Activated CD4-positive, alpha-beta memory T cell treated with anti-CD3 and anti-CD28 coated beads, Interleukin-2, amount 10 ng/mL, durations not matched to agents 7 days and 5 days (primary cell): Measurements from ENCODE around the gene SYNPO. TPM values are rescaled to one million over a fixed set of nuclear protein-coding genes. Genes with fewer than 3 reads are reported as not detected.

Experiments used
- CTCF ChIA-PET: fragments of 350-600 bp; sonication (Branson Sonifier 250); formaldehyde crosslinking; loops from one replicate; lab custom pipeline; 2021; ENCODE audit warnings: antibody characterized with exemption, inconsistent platforms; lab: Charles Lee
- POLR2A ChIA-PET: fragments of 350-600 bp; sonication (Branson Sonifier 250); formaldehyde crosslinking; loops from one replicate; lab custom pipeline; 2021; ENCODE audit warnings: antibody characterized with exemption; lab: Charles Lee
- DNase-seq: peaks from one replicate; pipeline ENCODE4 v3.0.0-alpha.2; 2020
- H3K27ac Mint-ChIP-seq: one replicate; pipeline ENCODE4 v1.8.0; 2021; ENCODE audit warnings: mild to moderate bottlenecking, mixed read lengths
- H3K27me3 Mint-ChIP-seq: one replicate; pipeline ENCODE4 v1.8.0; 2021; ENCODE audit warnings: mixed read lengths
- H3K36me3 Mint-ChIP-seq: one replicate; pipeline ENCODE4 v1.8.0; 2021; ENCODE audit warnings: low read depth, mixed read lengths
- H3K4me1 Mint-ChIP-seq: one replicate; pipeline ENCODE4 v1.8.0; 2021; ENCODE audit warnings: mixed read lengths
- H3K4me3 Mint-ChIP-seq: one replicate; pipeline ENCODE4 v1.8.0; 2021; ENCODE audit warnings: mild to moderate bottlenecking, mixed read lengths
- H3K9me3 Mint-ChIP-seq: one replicate; pipeline ENCODE4 v1.8.0; 2021; ENCODE audit warnings: mixed read lengths
- total RNA-seq, 2 experiments: library from RNA; stranded (reverse); gene quantifications; one replicate each; pipeline ENCODE4 v1.2.3, GENCODE V29; 2021

SYNPO gene
- total RNA-seq, 2 experiments from 2014 or later: 0.08 to 0.10 TPM

DNA sequence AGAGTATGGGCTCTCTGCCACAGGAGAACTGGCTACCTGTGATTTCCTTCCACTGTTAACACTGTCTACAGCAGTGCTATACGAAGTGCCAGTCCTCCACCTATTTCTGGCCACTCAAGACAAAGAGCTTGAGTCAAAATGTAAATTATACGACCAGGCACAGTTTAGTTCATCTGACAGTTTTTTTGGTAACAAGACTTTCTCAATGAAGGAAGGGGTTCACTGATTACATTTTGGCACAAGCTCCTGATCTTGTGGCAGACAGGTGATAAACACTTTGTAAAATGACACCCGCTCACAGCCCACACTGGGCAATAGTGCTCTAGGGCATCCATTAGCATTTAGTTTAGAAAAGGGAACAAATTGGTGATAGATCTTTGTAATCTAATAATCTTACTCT is 51.8 kb downstream of the SYNPO start:
- H3K27me3 Mint-ChIP-seq: no peaks in the 10 kb centered on the region
- POLR2A ChIA-PET: interaction anchor here (0.7 kb wide), 1 partner anchor 8 kb away, joined by 3 read pairs; the partner anchor contains the start of gene RBM22
- H3K36me3 Mint-ChIP-seq: peaks cover 71% of the 10 kb centered on the region
- CTCF ChIA-PET: interaction anchor here (0.9 kb wide), 1 partner anchor 91 kb away, joined by 4 read pairs; no protein-coding TSS in a partner anchor
- H3K9me3 Mint-ChIP-seq: no peaks in the 10 kb centered on the region
- no peaks in the 10 kb centered on the region for H3K4me1 Mint-ChIP-seq
- DNase-seq: no peak
- no peak overlapping the region for H3K4me3 Mint-ChIP-seq
- no peak overlapping the region for H3K27ac Mint-ChIP-seq

DNA sequence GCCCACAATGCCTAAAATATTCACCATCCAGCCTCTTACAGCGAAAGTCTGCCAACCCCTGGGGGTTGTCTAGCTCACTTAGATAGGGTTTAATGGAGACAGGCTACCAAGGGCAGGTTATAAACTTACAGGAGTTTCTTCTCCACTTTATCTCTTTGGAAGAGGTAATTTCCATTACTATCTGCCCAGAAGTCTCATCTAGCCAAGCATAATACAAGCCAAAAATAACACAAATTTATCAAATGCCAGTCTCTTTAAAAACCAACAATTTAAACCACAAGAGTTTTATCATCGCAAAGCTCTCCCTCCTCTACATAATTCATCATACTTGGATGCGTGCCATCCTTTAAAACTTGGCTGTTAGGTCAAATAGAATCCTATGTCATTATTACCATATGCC is 54.2 kb downstream of the SYNPO start:
- CTCF ChIA-PET: no interaction called here
- Mint-ChIP-seq H3K27ac (no peak overlapping the region), H3K4me1 (peaks cover 2% of the 10 kb centered on the region), H3K36me3 (peaks cover 77% of the 10 kb centered on the region), H3K27me3 (no peaks in the 10 kb centered on the region), H3K4me3 (no peak overlapping the region), H3K9me3 (no peaks in the 10 kb centered on the region)
- POLR2A ChIA-PET: interaction anchor here (0.9 kb wide), 1 partner anchor 89 kb away, joined by 4 read pairs; no protein-coding TSS in a partner anchor
- DNase-seq: no peak

GRCh38 chr5:150700246-150700593 is 59.8 kb downstream of the SYNPO start:
- Mint-ChIP-seq H3K36me3 (peaks cover 28% of the 10 kb centered on the region), H3K27ac (no peak overlapping the region), H3K27me3 (no peaks in the 10 kb centered on the region), H3K4me3 (no peak overlapping the region), H3K4me1 (peaks cover 9% of the 10 kb centered on the region), H3K9me3 (no peaks in the 10 kb centered on the region)
- CTCF ChIA-PET: interaction anchor here (0.6 to 4.4 kb wide), 32 partner anchors 9 to 552 kb away, joined by 3 to 108 read pairs (median 4); partner anchors contain the start of genes CD74, DCTN4, GM2A and IRGM
- DNase-seq: no peak
- POLR2A ChIA-PET: interaction anchor here (0.8 to 4.5 kb wide), 31 partner anchors 8 to 1071 kb away, joined by 3 to 34 read pairs (median 6); partner anchors contain the start of genes DCTN4, GM2A, IRGM and RPS14

DNA sequence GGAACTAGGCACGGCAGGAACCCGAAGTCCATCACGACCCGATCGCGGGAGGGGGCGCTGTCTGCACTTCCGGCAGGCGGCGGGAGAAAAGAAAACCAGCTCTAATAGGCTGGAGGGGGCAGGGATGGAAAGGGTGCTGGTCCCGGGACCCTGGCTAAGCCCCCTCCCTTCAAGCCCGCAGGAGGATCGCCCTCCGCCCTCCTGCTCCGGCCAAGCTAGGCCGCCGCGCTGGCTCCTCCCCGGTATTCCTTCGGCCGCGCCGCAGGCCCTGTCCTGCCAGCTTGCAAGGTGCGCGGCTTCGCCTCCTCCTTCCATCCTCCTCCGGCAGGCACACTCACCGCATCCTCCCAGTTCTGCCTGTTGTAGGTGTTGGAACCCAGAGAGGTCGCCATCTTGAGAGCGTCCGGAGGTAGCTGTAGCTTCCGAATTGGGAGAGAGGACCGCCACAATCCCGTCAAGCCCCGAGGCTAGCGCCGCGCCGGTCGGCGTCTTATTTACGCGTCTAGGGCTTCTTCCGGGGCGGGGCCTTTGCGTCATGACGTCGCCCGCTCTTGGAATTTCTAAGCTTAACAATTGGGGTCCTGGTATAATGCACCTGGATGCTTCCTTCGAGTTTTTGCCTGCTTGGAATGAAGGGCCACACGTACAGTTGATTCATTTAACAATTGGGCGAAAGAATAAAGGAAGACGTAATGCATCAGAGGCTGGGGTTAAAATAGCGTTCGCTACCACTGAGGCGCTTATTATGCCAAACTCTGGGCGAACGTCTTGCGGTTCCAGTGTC is 60.3 kb downstream of the SYNPO start, which contains the start of gene RBM22:
TSS of gene RBM22 (minus strand) at position 469 of the 784 bp plus-strand sequence. CDS start at position 392, 77 bp downstream.
- Mint-ChIP-seq H3K27me3 (no peaks in the 10 kb centered on the region), H3K36me3 (peaks cover 23% of the 10 kb centered on the region), H3K4me1 (peaks cover 9% of the 10 kb centered on the region), H3K4me3 (no peak within 1 kb of the TSS), H3K27ac (no peak within 1 kb of the TSS), H3K9me3 (no peaks in the 10 kb centered on the region)
- DNase-seq: peak; percentile 93
- ChIA-PET POLR2A (interaction anchor here (0.5 to 4.5 kb wide), 40 partner anchors 8 to 1070 kb away, joined by 3 to 34 read pairs (median 5); partner anchors contain the start of genes CD74, DCTN4, GM2A and IRGM), CTCF (interaction anchor here (0.6 to 4.4 kb wide), 39 partner anchors 8 to 552 kb away, joined by 3 to 108 read pairs (median 4); partner anchors contain the start of genes CD74, DCTN4, GM2A and IRGM)

- no peaks in the 10 kb centered on the region for H3K27me3 Mint-ChIP-seq
These were observed 63.3 kb downstream of the SYNPO start for GRCh38 chr5:150703762-150704161.

DNA sequence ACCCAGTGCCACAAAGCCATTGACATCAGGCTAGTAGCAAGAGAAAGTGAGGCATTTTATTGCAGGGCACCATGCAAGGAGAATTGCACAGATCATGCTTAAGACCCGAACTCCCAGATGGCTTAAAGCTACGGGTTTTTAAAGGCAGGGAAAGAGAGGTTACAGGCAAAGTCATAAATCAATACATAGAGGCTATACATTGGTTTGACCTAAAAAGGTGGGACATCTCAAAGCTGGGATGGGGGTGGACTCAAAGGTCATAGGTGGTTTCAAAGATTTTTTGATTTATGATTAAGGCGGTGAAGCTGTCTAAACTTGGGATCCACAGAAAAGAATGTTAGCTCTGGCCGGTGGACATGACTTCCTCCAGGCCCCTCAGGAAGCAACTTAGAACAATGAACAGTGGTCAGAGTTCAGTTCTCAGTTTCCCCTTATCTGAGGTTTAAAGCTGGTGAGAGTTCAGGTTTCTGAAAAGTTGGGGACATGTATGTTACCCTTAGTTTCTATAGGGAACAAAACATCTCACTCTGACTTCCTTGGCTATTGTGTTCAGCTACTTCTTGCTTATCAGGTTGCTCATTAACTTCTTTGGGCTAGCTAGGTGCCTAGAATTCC is 66.4 kb downstream of the SYNPO start:
- Mint-ChIP-seq H3K4me3 (no peak overlapping the region), H3K4me1 (peaks cover 5% of the 10 kb centered on the region), H3K36me3 (peaks cover 22% of the 10 kb centered on the region), H3K27ac (no peak overlapping the region), H3K9me3 (no peaks in the 10 kb centered on the region), H3K27me3 (no peaks in the 10 kb centered on the region)
- ChIA-PET POLR2A (no interaction called here), CTCF (no interaction called here)
- DNase-seq: no peak

More at GRCh38 chr5:150703762-150704161, 63.3 kb downstream of the SYNPO start:
- Mint-ChIP-seq H3K9me3 (no peaks in the 10 kb centered on the region), H3K36me3 (peaks cover 9% of the 10 kb centered on the region), H3K4me3 (no peak overlapping the region), H3K27ac (no peak overlapping the region), H3K4me1 (peaks cover 8% of the 10 kb centered on the region)
- POLR2A ChIA-PET: interaction anchor here (0.8 to 1.4 kb wide), 4 partner anchors 38 to 143 kb away, joined by 3 to 4 read pairs (median 4); partner anchors contain the start of genes DCTN4 and IRGM
- CTCF ChIA-PET: interaction anchor here (1.1 to 1.3 kb wide), 2 partner anchors 83 to 143 kb away, joined by 3 to 7 read pairs; partner anchors contain the start of gene IRGM
- no peak for DNase-seq

Other genes starting within 250 kb of the SYNPO start
- gene CD74, start 227.8 kb upstream of the SYNPO start, total RNA-seq: 1,000 to 10,000 TPM; 1,158 to 1,180 TPM
- 1,000 to 10,000 TPM; 2,316 to 2,367 TPM for gene RPS14, start 190.9 kb upstream of the SYNPO start, total RNA-seq
- gene NDST1, start 132.5 kb upstream of the SYNPO start, total RNA-seq: under 1 TPM; 0.13 to 0.18 TPM
- under 1 TPM in 1 of 2 experiments, not detected in 1; 0.13 TPM for gene MYOZ3, start 20.6 kb downstream of the SYNPO start, total RNA-seq
- gene RBM22, start 60.4 kb downstream of the SYNPO start, total RNA-seq: 10 to 100 TPM; 66.8 to 70.7 TPM
- gene DCTN4, start 118.4 kb downstream of the SYNPO start, total RNA-seq: 10 to 100 TPM; 38.6 to 40.6 TPM
- gene SMIM3, start 138.1 kb downstream of the SYNPO start, total RNA-seq: 10 to 100 TPM; 17.4 to 19.1 TPM
- gene IRGM, start 205.9 kb downstream of the SYNPO start, total RNA-seq: 1 to 10 TPM in 1 of 2 experiments, under 1 TPM in 1; 0.96 to 1.2 TPM